Vagina (tissue), 2 donors: ENCODE results near the gene PNLIPRP2. TPM values are rescaled to one million over a fixed set of nuclear protein-coding genes. Genes with fewer than 3 reads are reported as not detected.

ENCODE experiments used
- DNase-seq, 2 donors: peaks; one replicate each; pipeline ENCODE4 v3.0.0-alpha.2; 2017; ENCODE audit errors: extremely low spot score in 2 of 2
- H3K27ac ChIP-seq: fragments of 200-600 bp; sonication (generic); one replicate; pipeline ENCODE4 v1.5.1; 2019
- H3K27me3 ChIP-seq: fragments of 200-600 bp; sonication (generic); one replicate; pipeline ENCODE4 v1.5.1; 2019
- H3K36me3 ChIP-seq, 2 donors: fragments of 200-600 bp; sonication (generic); one replicate each; pipeline ENCODE4 v1.5.1; 2017 to 2019
- H3K4me1 ChIP-seq: fragments of 200-600 bp; sonication (generic); one replicate; pipeline ENCODE4 v1.5.1; 2019
- H3K4me3 ChIP-seq, 2 donors: fragments of 200-600 bp; sonication (generic); 1 replicate in 1 of 2; 2 replicates in 1 of 2; pipeline ENCODE4 v1.5.1; 2016 to 2019
- H3K9me3 ChIP-seq: fragments of 200-600 bp; sonication (generic); one replicate; pipeline ENCODE4 v1.5.1; 2019
- POLR2A ChIP-seq, 2 donors: fragments of 450-650 bp; IDR thresholded peaks; one replicate each; pipeline ENCODE4 v1.6.1; 2017; ENCODE audit warnings: antibody characterized with exemption in 2 of 2, mild to moderate bottlenecking in 2 of 2, moderate library complexity in 2 of 2
- POLR2AphosphoS5 ChIP-seq, 2 donors: sonication (generic); formaldehyde crosslinking; IDR thresholded peaks; one replicate each; pipeline ENCODE4 v1.9.0; 2017; ENCODE audit warnings: antibody characterized with exemption in 2 of 2, mild to moderate bottlenecking in 2 of 2, low read depth in 1 of 2; ENCODE audit not compliant: insufficient read depth in 1 of 2
- intact Hi-C: fragments of 100-400 bp; cut with DNase I; formaldehyde crosslinking; loops from one replicate; pipeline ENCODE4 v1.15.1; 2023
- total RNA-seq: library from RNA; depleted of rRNA; stranded (reverse); fragments of >200 nt; gene quantifications from one replicate; pipeline ENCODE4 v1.2.3, GENCODE V29; 2016
- TF ChIP-seq, protein P1 (sequence below), 3 experiments: fragments of 450-650 bp in 2 of 3; fragments of 200-600 bp in 1 of 3; sonication (generic) in 1 of 3; IDR thresholded peaks; one replicate each; pipeline ENCODE4 v1.5.1; 2017 to 2019; ENCODE audit warnings: antibody characterized with exemption in 3 of 3, mild to moderate bottlenecking in 2 of 3, moderate library complexity in 2 of 3

Gene PNLIPRP2
- total RNA-seq, 1 donor from 2014 or later: not detected

DNA sequence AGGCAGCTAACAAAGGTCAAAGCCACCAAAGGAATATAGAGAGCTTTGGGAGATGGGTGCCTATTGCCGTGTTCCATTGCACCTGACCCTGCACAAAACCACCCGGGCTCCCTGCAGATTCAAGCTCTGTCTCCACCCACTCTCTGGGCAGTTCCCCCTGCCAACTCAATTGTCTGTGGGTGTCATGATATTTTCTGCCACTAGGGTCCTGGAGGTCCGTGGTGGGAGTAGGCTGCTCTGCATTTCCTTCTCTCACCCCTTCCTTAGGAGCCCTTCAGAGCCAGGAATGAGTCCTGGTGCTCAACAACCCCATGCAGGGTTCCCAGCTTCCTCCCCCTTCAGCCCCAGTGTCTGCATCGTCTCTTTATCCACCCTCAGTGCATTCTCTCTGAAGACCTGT is 34.1 kb downstream of the PNLIPRP2 start:
- Histone ChIP-seq H3K9me3 (peaks cover 6% of the 10 kb centered on the region), H3K27ac (no peak overlapping the region), H3K4me1 (no peaks in the 10 kb centered on the region), H3K4me3 (no peak overlapping the region), H3K27me3 (no peaks in the 10 kb centered on the region), H3K36me3 (no peaks in the 10 kb centered on the region)
- DNase-seq: no peak
- TF ChIP-seq POLR2AphosphoS5 (IDR thresholded peaks at IDR 0.05; ENCODE audit: insufficient read depth in 1 of 2, low read depth in 1 of 2) (no peak), POLR2A (IDR thresholded peaks at IDR 0.05) (no peak)
- TF ChIP-seq, protein P1, sequence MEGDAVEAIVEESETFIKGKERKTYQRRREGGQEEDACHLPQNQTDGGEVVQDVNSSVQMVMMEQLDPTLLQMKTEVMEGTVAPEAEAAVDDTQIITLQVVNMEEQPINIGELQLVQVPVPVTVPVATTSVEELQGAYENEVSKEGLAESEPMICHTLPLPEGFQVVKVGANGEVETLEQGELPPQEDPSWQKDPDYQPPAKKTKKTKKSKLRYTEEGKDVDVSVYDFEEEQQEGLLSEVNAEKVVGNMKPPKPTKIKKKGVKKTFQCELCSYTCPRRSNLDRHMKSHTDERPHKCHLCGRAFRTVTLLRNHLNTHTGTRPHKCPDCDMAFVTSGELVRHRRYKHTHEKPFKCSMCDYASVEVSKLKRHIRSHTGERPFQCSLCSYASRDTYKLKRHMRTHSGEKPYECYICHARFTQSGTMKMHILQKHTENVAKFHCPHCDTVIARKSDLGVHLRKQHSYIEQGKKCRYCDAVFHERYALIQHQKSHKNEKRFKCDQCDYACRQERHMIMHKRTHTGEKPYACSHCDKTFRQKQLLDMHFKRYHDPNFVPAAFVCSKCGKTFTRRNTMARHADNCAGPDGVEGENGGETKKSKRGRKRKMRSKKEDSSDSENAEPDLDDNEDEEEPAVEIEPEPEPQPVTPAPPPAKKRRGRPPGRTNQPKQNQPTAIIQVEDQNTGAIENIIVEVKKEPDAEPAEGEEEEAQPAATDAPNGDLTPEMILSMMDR (IDR thresholded peaks at IDR 0.05): no peak
- intact Hi-C loops: no loop called here

DNA sequence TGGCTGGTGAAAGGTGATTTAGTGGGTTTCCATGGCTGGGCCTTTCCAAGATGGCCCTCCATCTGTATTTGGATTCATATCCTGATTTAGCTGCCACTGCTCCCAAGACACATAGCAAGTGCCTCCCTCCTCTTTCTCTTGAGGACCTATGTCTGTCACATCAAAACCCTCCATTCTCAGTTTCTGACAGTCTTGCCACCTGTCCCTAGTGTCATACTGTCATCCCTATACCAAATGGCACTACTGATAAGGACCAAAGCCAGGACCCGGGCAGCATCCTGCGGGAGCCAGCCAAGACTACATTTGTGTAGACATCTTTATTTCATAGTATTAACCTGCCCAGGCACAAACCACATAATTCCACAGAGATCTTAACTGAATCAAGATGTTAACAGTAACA is 34.8 kb downstream of the PNLIPRP2 start:
- H3K4me3 ChIP-seq: no peak overlapping the region
- no peaks in the 10 kb centered on the region for H3K4me1 ChIP-seq
- no peak overlapping the region for H3K27ac ChIP-seq
- intact Hi-C loops: no loop called here
- TF ChIP-seq POLR2AphosphoS5 (IDR thresholded peaks at IDR 0.05; ENCODE audit: insufficient read depth in 1 of 2, low read depth in 1 of 2) (no peak), POLR2A (IDR thresholded peaks at IDR 0.05) (no peak)
- TF ChIP-seq, protein P1 (IDR thresholded peaks at IDR 0.05): no peak
- no peak for DNase-seq
- H3K36me3 ChIP-seq: no peaks in the 10 kb centered on the region
- no peaks in the 10 kb centered on the region for H3K27me3 ChIP-seq
- no peaks in the 10 kb centered on the region for H3K9me3 ChIP-seq

DNA sequence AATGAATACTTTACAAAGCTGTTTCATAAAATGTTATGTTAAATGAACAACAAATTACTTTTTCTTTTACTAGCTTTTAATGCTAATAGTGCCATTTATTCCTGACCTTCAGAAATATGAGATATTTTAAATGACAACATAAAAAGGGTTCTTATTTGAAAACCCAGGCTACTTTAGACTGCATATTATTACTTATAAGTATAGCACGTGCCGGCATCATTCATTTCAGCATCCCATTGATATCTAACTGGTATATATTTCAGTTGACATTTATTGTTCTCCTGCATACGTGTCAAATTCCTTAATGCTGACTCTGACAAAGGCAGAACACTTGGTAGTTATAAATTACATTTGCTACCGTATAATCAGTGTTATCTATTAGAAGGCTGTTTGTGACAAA is 35.3 kb downstream of the PNLIPRP2 start:
- no peak for TF ChIP-seq POLR2AphosphoS5 (IDR thresholded peaks at IDR 0.05; ENCODE audit: insufficient read depth in 1 of 2, low read depth in 1 of 2)
- TF ChIP-seq, protein P1 (IDR thresholded peaks at IDR 0.05): no peak
- no peak for TF ChIP-seq POLR2A (IDR thresholded peaks at IDR 0.05)
- intact Hi-C loops: no loop called here
- no peak for DNase-seq
- no peak overlapping the region for H3K4me3 ChIP-seq
- H3K9me3 ChIP-seq: no peaks in the 10 kb centered on the region
- no peaks in the 10 kb centered on the region for H3K27me3 ChIP-seq
- H3K27ac ChIP-seq: no peak overlapping the region
- no peaks in the 10 kb centered on the region for H3K36me3 ChIP-seq
- no peaks in the 10 kb centered on the region for H3K4me1 ChIP-seq

DNA sequence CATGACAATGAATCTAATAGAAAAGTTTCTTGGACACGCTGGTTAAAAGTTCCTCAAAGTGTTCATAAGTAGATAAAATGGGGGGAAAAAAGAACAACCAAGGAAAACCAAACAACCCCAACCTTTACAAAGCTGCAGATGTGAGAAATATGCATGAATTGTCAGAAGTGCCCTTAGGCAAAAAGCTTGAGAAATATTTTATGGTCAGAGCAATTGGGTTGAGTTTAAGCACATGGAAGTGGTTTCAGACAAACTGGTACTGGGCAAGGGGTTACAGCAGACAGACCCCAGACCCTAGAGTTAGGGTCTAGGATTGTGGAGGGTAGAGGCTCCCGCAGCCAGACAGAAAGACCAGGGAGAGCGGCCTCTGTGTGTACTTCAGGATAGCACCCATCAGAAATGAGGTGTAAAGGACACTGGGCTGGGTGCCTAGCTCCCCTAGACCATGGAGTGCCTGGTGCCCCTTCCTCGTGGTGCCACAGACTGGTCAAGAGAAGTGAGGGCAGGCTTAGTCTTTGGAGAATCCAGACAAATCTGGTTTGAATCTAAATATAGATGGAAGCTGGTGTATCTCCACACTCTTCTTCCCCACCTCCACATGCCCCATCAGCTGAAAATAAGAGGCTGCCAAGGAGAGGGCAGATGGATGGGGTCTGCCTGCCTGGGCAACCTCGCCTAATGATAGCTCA is 37.3 kb downstream of the PNLIPRP2 start:
- no peak for DNase-seq
- no peak overlapping the region for H3K27ac ChIP-seq
- H3K36me3 ChIP-seq: no peaks in the 10 kb centered on the region
- H3K9me3 ChIP-seq: no peaks in the 10 kb centered on the region
- H3K4me1 ChIP-seq: no peaks in the 10 kb centered on the region
- H3K4me3 ChIP-seq: no peak overlapping the region
- no peak for TF ChIP-seq POLR2A (IDR thresholded peaks at IDR 0.05)
- no peak for TF ChIP-seq POLR2AphosphoS5 (IDR thresholded peaks at IDR 0.05; ENCODE audit: insufficient read depth in 1 of 2, low read depth in 1 of 2)
- TF ChIP-seq, protein P1 (IDR thresholded peaks at IDR 0.05): no peak
- intact Hi-C loops: no loop called here
- no peaks in the 10 kb centered on the region for H3K27me3 ChIP-seq

DNA sequence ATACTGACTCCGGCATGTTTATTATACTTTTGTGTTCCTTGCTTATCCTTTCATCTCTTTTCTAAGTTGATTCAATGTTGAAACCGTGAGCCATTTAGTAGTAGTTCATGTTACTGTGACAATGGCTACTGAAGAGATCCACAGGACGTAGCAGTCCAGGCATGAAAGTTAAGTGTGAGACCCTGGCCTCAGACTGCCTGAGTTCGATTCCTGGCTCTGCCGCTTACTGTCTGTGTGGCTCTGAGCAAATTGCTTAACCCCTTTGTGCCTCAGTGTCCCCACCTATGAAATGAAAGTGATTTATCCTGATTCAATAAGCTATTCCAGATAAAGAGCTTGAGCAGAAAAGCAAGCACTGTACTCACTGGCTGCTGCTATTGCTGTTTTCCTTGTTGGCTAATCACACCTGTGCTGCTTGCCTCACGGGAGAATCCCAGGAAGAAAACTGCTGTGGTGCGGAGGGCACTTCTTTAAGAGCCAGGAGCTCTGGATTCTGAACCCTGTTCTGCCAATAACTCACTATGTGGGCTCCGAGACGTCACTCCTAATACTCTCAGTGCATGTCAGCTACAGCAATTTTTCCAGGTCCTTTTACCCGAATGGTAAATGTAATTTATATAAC is 38.4 kb downstream of the PNLIPRP2 start:
- Histone ChIP-seq H3K36me3 (no peaks in the 10 kb centered on the region), H3K4me3 (no peak overlapping the region), H3K27me3 (no peaks in the 10 kb centered on the region), H3K9me3 (no peaks in the 10 kb centered on the region), H3K27ac (no peak overlapping the region), H3K4me1 (no peaks in the 10 kb centered on the region)
- DNase-seq: no peak
- TF ChIP-seq, protein P1 (IDR thresholded peaks at IDR 0.05): no peak
- no peak for TF ChIP-seq POLR2A (IDR thresholded peaks at IDR 0.05)
- TF ChIP-seq POLR2AphosphoS5 (IDR thresholded peaks at IDR 0.05; ENCODE audit: insufficient read depth in 1 of 2, low read depth in 1 of 2): no peak
- intact Hi-C loops: no loop called here
